A673 (cell line): ENCODE data around the gene CEACAM3.

Experiments used
- CTCF ChIP-seq: fragments of 300-800, 200-600 bp; sonication (generic); conservative IDR thresholded peaks from 2 replicates; pipeline ENCODE4 v1.5.1; 2017; ENCODE audit warnings: low read depth, mild to moderate bottlenecking, antibody characterized with exemption, low read length, moderate library complexity, mixed read lengths
- EZH2 ChIP-seq: fragments of 200-600 bp; sonication (generic); IDR thresholded peaks from 2 replicates; pipeline ENCODE4 v1.6.1; 2017; ENCODE audit warnings: borderline replicate concordance, low read depth, mild to moderate bottlenecking, mixed read lengths, antibody characterized with exemption, low read length; ENCODE audit not compliant: poor library complexity, severe bottlenecking

GRCh38 chr19:41801031-41801430 lies 4.6 kb downstream of the CEACAM3 start:
- TF ChIP-seq CTCF (no peak), EZH2 (no peak)
